Prostate gland (tissue), 2 donors: ENCODE results near the gene CLINT1. TPM values are rescaled to one million over a fixed set of nuclear protein-coding genes. Genes with fewer than 3 reads are reported as not detected.

Experiments
- DNase-seq: peaks from one replicate; pipeline ENCODE4 v3.0.0-alpha.2; 2019; ENCODE audit warnings: low spot score
- H3K27ac ChIP-seq, 2 donors: fragments of 200-600 bp; sonication (generic); 2 replicates each; pipeline ENCODE4 v1.5.1; 2017 to 2019
- H3K27me3 ChIP-seq: fragments of 200-600 bp; sonication (generic); replicated peaks from 2 replicates; pipeline ENCODE4 v1.5.1; 2019; ENCODE audit not compliant: insufficient read depth
- H3K36me3 ChIP-seq, 2 donors: fragments of 200-600 bp; sonication (generic); 1 replicate in 1 of 2; 2 replicates in 1 of 2; pipeline versions ENCODE4 v1.5.1 to v1.8.1; 2017 to 2019
- H3K4me1 ChIP-seq: fragments of 200-600 bp; sonication (generic); replicated peaks from 2 replicates; pipeline ENCODE4 v1.5.1; 2019
- H3K4me3 ChIP-seq, 2 donors: fragments of 200-600 bp; sonication (generic); 2 replicates each; pipeline ENCODE4 v1.5.1; 2017 to 2019
- H3K9me3 ChIP-seq: fragments of 200-600 bp; sonication (generic); 2 replicates; pipeline ENCODE4 v1.5.1; 2017
- CTCF ChIP-seq, 4 experiments: fragments of 200-600 bp in 2 of 4; fragments of 450-650 bp in 2 of 4; sonication (generic) in 2 of 4; IDR thresholded peaks; 1 replicate in 3 of 4; 2 replicates in 1 of 4; pipeline ENCODE4 v1.5.1; 2016 to 2019; ENCODE audit warnings: antibody characterized with exemption in 4 of 4, mild to moderate bottlenecking in 2 of 4, moderate library complexity in 2 of 4
- POLR2A ChIP-seq: fragments of 450-650 bp; IDR thresholded peaks from one replicate; pipeline ENCODE4 v1.6.1; 2016; ENCODE audit warnings: antibody characterized with exemption, mild to moderate bottlenecking
- POLR2AphosphoS5 ChIP-seq: sonication (generic); formaldehyde crosslinking; IDR thresholded peaks from one replicate; pipeline ENCODE4 v1.6.1; 2017; ENCODE audit warnings: antibody characterized with exemption
- WGBS: methylation state at CpG from one replicate; pipeline ENCODE4 v1.1.5; 2018; 5-methylcytosine and 5-hydroxymethylcytosine counted together
- intact Hi-C: fragments of 100-400 bp; cut with DNase I; formaldehyde crosslinking; loops from one replicate; pipeline ENCODE4 v1.14.2; 2022
- total RNA-seq, 2 donors: library from RNA; depleted of rRNA; stranded (reverse); fragments of >200 nt; gene quantifications; one replicate each; pipeline ENCODE4 v1.1.0, GENCODE V29; 2016

Gene CLINT1
- total RNA-seq, 2 donors from 2014 or later: 65.1 to 84.5 TPM

GRCh38 chr5:157842787-157843186 lies 16.2 kb downstream of the CLINT1 start:
- no peaks in the 10 kb centered on the region for H3K27me3 ChIP-seq
- DNase-seq: no peak
- intact Hi-C loops: no loop called here
- no peaks in the 10 kb centered on the region for H3K4me1 ChIP-seq
- H3K4me3 ChIP-seq: no peak overlapping the region
- H3K27ac ChIP-seq: no peak overlapping the region
- H3K36me3 ChIP-seq: no peaks in the 10 kb centered on the region
- WGBS: 43% methylated on average over 4 of the region's 4 CpGs
- TF ChIP-seq POLR2AphosphoS5 (no peak), CTCF (IDR thresholded peaks at IDR 0.05) (no peak), POLR2A (no peak)
- no peaks in the 10 kb centered on the region for H3K9me3 ChIP-seq

GRCh38 chr5:157842185-157842584 lies 16.8 kb downstream of the CLINT1 start:
- Histone ChIP-seq H3K27ac (no peak overlapping the region), H3K9me3 (no peaks in the 10 kb centered on the region), H3K36me3 (no peaks in the 10 kb centered on the region), H3K4me3 (no peak overlapping the region), H3K4me1 (no peaks in the 10 kb centered on the region), H3K27me3 (no peaks in the 10 kb centered on the region)
- intact Hi-C loops: no loop called here
- no peak for DNase-seq
- WGBS: 83% methylated on average over 5 of the region's 5 CpGs
- no peak for TF ChIP-seq POLR2AphosphoS5
- TF ChIP-seq CTCF (IDR thresholded peaks at IDR 0.05): no peak
- no peak for TF ChIP-seq POLR2A

GRCh38 chr5:157839157-157839795 lies 19.7 kb downstream of the CLINT1 start:
- DNase-seq: no peak
- H3K27me3 ChIP-seq: no peaks in the 10 kb centered on the region
- H3K9me3 ChIP-seq: no peaks in the 10 kb centered on the region
- no peak overlapping the region for H3K27ac ChIP-seq
- H3K4me3 ChIP-seq: no peak overlapping the region
- H3K4me1 ChIP-seq: no peaks in the 10 kb centered on the region
- intact Hi-C loops: no loop called here
- TF ChIP-seq POLR2AphosphoS5 (no peak), POLR2A (no peak), CTCF (IDR thresholded peaks at IDR 0.05) (no peak)
- H3K36me3 ChIP-seq: no peaks in the 10 kb centered on the region
- WGBS: 76% methylated on average over 8 of the region's 8 CpGs

- Histone ChIP-seq H3K9me3 (no peaks in the 10 kb centered on the region), H3K27ac (no peak overlapping the region), H3K36me3 (no peaks in the 10 kb centered on the region), H3K4me1 (no peaks in the 10 kb centered on the region), H3K4me3 (no peak overlapping the region), H3K27me3 (no peaks in the 10 kb centered on the region)
- intact Hi-C loops: no loop called here
- no peak for DNase-seq
- TF ChIP-seq CTCF (IDR thresholded peaks at IDR 0.05) (no peak), POLR2AphosphoS5 (no peak), POLR2A (no peak)
- 99% methylated on average over 2 of the region's 2 CpGs for WGBS
Observed at GRCh38 chr5:157836121-157836753, 22.7 kb downstream of the CLINT1 start.

- Histone ChIP-seq H3K27me3 (no peaks in the 10 kb centered on the region), H3K4me3 (no peak overlapping the region), H3K36me3 (no peaks in the 10 kb centered on the region), H3K27ac (no peak overlapping the region), H3K9me3 (no peaks in the 10 kb centered on the region), H3K4me1 (no peaks in the 10 kb centered on the region)
- TF ChIP-seq CTCF (IDR thresholded peaks at IDR 0.05) (no peak), POLR2AphosphoS5 (no peak)
- no peak for DNase-seq
- intact Hi-C loops: no loop called here
- 83% methylated on average over 5 of the region's 5 CpGs for WGBS
Observed at GRCh38 chr5:157835041-157835440, 23.9 kb downstream of the CLINT1 start.
